Measurements from ENCODE around the gene MEG3.
A peak's percentile ranks its signal among the peaks of the same experiment; 100 is the strongest.

Gene MEG3

GRCh38 chr14:100873096-100873482, 47.2 kb downstream of the MEG3 start:
- TF ChIP-seq, protein P1, sequence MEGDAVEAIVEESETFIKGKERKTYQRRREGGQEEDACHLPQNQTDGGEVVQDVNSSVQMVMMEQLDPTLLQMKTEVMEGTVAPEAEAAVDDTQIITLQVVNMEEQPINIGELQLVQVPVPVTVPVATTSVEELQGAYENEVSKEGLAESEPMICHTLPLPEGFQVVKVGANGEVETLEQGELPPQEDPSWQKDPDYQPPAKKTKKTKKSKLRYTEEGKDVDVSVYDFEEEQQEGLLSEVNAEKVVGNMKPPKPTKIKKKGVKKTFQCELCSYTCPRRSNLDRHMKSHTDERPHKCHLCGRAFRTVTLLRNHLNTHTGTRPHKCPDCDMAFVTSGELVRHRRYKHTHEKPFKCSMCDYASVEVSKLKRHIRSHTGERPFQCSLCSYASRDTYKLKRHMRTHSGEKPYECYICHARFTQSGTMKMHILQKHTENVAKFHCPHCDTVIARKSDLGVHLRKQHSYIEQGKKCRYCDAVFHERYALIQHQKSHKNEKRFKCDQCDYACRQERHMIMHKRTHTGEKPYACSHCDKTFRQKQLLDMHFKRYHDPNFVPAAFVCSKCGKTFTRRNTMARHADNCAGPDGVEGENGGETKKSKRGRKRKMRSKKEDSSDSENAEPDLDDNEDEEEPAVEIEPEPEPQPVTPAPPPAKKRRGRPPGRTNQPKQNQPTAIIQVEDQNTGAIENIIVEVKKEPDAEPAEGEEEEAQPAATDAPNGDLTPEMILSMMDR (IDR thresholded peaks at IDR 0.05; ENCODE audit: low read depth, low read length, missing control alignments): no peak
- peak; percentile 12 for DNase-seq (ENCODE audit: low read depth)
- no peak overlapping the region for H3K4me3 ChIP-seq (ENCODE audit: low read depth, low read length)

GRCh38 chr14:100874051-100874410, 48.1 kb downstream of the MEG3 start:
- TF ChIP-seq, protein P1 (IDR thresholded peaks at IDR 0.05; ENCODE audit: low read depth, low read length, missing control alignments): no peak
- no peak for DNase-seq (ENCODE audit: low read depth)
- no peak overlapping the region for H3K4me3 ChIP-seq (ENCODE audit: low read depth, low read length)

GRCh38 chr14:100874411-100875091, 48.6 kb downstream of the MEG3 start:
- H3K4me3 ChIP-seq (ENCODE audit: low read depth, low read length): no peak overlapping the region
- TF ChIP-seq, protein P1 (IDR thresholded peaks at IDR 0.05; ENCODE audit: low read depth, low read length, missing control alignments): no peak
- DNase-seq (ENCODE audit: low read depth): no peak

- H3K4me3 ChIP-seq (ENCODE audit: low read depth, low read length): no peak overlapping the region
- DNase-seq (ENCODE audit: low read depth): no peak
- TF ChIP-seq, protein P1 (IDR thresholded peaks at IDR 0.05; ENCODE audit: low read depth, low read length, missing control alignments): no peak
These were observed 49.2 kb downstream of the MEG3 start for GRCh38 chr14:100875126-100875525.

DNA sequence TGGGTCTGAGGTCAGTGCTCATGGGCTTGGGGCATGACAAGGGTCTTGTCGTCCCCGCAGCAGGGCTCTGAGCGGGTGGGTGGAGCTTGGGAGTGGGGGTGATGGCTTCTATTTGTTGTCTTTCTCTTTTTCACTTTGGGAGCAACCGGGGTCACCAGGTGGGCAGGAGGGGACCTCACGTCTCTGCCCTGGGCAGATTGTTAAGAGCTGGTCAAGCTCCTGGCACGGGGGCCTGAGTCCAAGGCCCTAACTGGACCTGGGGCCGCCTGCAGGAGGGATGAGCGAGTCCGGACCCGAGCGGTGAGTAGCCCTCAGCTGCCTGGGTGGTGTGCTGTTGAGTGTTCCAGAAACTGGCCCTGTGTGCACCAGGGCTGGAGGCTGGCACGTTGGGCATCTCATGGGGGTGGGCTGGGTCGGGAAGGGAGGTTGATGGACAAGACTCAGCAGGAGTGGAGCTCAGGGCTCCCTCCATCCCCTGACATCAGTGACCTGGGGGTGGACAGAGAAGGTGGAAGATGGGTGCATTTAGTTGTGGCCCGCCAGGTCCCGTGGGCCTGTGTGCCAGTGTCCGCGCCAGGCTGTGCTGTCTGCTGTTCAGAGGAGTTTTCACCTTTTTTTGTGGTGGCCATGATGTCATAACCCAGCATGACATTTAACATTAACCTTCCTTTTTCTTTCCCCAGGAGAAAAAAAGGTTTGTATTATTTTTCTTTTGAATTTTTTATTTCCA, 50.1 kb downstream of the MEG3 start:
- TF ChIP-seq, protein P1 (IDR thresholded peaks at IDR 0.05; ENCODE audit: low read depth, low read length, missing control alignments): no peak
- no peak overlapping the region for H3K4me3 ChIP-seq (ENCODE audit: low read depth, low read length)
- no peak for DNase-seq (ENCODE audit: low read depth)

GRCh38 chr14:100878271-100879146, 52.6 kb downstream of the MEG3 start:
- TF ChIP-seq, protein P1 (IDR thresholded peaks at IDR 0.05; ENCODE audit: low read depth, low read length, missing control alignments): no peak
- no peak for DNase-seq (ENCODE audit: low read depth)

More at GRCh38 chr14:100878271-100879146, 52.6 kb downstream of the MEG3 start:
- no peak overlapping the region for H3K4me3 ChIP-seq (ENCODE audit: low read depth, low read length)
